BLaER1 (cell line): ENCODE measurements around the gene CRNKL1.

Source experiments
- H3K27ac ChIP-seq: shearing (Covaris generic); formaldehyde crosslinking; 2 replicates; pipeline ENCODE4 v1.8.1; 2022
- H3K27me3 ChIP-seq: shearing (Covaris generic); formaldehyde crosslinking; 2 replicates; pipeline ENCODE4 v1.8.1; 2022
- H3K36me3 ChIP-seq: shearing (Covaris generic); formaldehyde crosslinking; 2 replicates; pipeline ENCODE4 v1.8.1; 2022
- H3K4me1 ChIP-seq: shearing (Covaris generic); formaldehyde crosslinking; 2 replicates; pipeline ENCODE4 v1.8.1; 2022
- H3K4me2 ChIP-seq: shearing (Covaris generic); formaldehyde crosslinking; 2 replicates; pipeline ENCODE4 v1.8.1; 2022
- H3K4me3 ChIP-seq: shearing (Covaris generic); formaldehyde crosslinking; 2 replicates; pipeline ENCODE4 v1.8.1; 2022
- H3K9ac ChIP-seq: shearing (Covaris generic); formaldehyde crosslinking; 2 replicates; pipeline ENCODE4 v1.8.1; 2022
- H3K9me3 ChIP-seq: shearing (Covaris generic); formaldehyde crosslinking; 2 replicates; pipeline ENCODE4 v1.8.1; 2022
- H4K20me1 ChIP-seq: shearing (Covaris generic); formaldehyde crosslinking; 2 replicates; pipeline ENCODE4 v1.8.1; 2022
- Cebpa-rat ChIP-seq: shearing (Covaris generic); IDR thresholded peaks from 2 replicates; pipeline ENCODE4 v1.8.1; 2022

Gene CRNKL1

DNA sequence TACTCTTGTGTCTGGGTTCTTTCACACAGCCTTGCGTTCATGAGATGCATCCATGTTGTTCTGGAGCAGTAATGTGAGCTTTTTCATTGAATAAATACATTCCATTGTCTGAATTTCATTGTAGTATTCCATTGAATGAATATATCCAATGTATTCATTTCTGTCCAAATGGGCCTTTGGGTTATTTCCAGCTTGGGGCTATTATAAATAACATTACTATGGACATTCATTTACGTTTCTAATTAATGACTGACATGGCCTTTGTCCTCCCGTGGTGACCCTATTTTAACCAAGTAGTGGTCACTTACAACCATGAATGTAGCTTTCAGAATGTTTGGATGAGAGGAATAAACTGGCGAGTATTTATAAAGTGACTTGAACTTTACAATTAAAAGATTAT is 65.2 kb downstream of the CRNKL1 start:
- H3K36me3 ChIP-seq, result peaks cover 6% of the 10 kb centered on the region; the same call in 1 of the 2 replicates
- TF ChIP-seq Cebpa-rat, result no peak

DNA sequence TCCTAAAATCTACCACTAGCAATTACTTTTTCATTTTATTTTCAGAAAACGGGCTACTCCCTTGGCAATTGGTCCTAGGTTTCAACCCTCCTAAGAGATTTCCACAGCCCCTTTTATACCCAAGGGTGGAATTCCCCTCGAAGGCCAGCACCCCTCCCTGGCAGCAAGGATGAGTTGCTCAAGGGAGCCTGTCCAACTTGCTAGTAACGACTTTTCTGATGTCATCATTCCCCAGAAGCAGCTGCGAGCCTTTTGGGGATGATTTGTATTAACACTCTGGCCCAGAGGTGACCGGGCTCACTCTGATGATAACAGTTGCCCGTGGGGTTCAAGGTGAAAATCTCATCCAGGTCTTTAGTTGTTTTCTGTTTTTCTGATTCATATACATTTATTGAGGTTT is 65.8 kb downstream of the CRNKL1 start:
- H3K36me3 ChIP-seq, result peaks cover 6% of the 10 kb centered on the region; the same call in 1 of the 2 replicates
- no peak overlapping the region for H3K27ac ChIP-seq
- H3K9me3 ChIP-seq, result 0 out of 2 replicates have a peak, but pooled peaks cover 7% of the 10 kb centered on the region
- no peak overlapping the region for H3K9ac ChIP-seq
- H4K20me1 ChIP-seq, result no peaks in the 10 kb centered on the region
- TF ChIP-seq Cebpa-rat, result no peak
- peaks cover 7% of the 10 kb centered on the region for H3K4me1 ChIP-seq
- H3K4me3 ChIP-seq, result no peak overlapping the region
- no peaks in the 10 kb centered on the region for H3K27me3 ChIP-seq
- H3K4me2 ChIP-seq, result no peak overlapping the region

More for the DNA sequence above, 65.2 kb downstream of the CRNKL1 start:
- H3K4me1 ChIP-seq, result peaks cover 14% of the 10 kb centered on the region
- H3K9ac ChIP-seq, result no peak overlapping the region
- H3K27me3 ChIP-seq, result no peaks in the 10 kb centered on the region
- no peak overlapping the region for H3K4me2 ChIP-seq
- H3K4me3 ChIP-seq, result no peak overlapping the region
- H4K20me1 ChIP-seq, result no peaks in the 10 kb centered on the region
- 0 out of 2 replicates have a peak, but pooled peaks cover 7% of the 10 kb centered on the region for H3K9me3 ChIP-seq
- no peak overlapping the region for H3K27ac ChIP-seq
